IgD-negative memory B cell (primary cell): ENCODE measurements around the gene SAP25. TPM values are rescaled to one million over a fixed set of nuclear protein-coding genes. Genes with fewer than 3 reads are reported as not detected.

ENCODE experiments used
- H3K27ac Mint-ChIP-seq, 3 donors: one replicate each; pipeline ENCODE4 v1.8.0; 2020 to 2022; ENCODE audit warnings: mild to moderate bottlenecking in 3 of 3, mixed read lengths in 3 of 3, moderate library complexity in 1 of 3
- H3K27me3 Mint-ChIP-seq: one replicate; pipeline ENCODE4 v1.8.0; 2021; ENCODE audit warnings: mixed read lengths
- H3K36me3 Mint-ChIP-seq: one replicate; pipeline ENCODE4 v1.8.0; 2020; ENCODE audit warnings: mild to moderate bottlenecking, mixed read lengths
- H3K4me1 Mint-ChIP-seq, 3 donors: one replicate each; pipeline ENCODE4 v1.8.0; 2020 to 2022; ENCODE audit warnings: mixed read lengths in 3 of 3, mild to moderate bottlenecking in 1 of 3
- H3K4me3 Mint-ChIP-seq, 4 donors: one replicate each; pipeline ENCODE4 v1.8.0; 2020 to 2022; ENCODE audit warnings: mild to moderate bottlenecking in 4 of 4, mixed read lengths in 4 of 4, moderate library complexity in 3 of 4
- H3K9me3 Mint-ChIP-seq, 3 donors: one replicate each; pipeline ENCODE4 v1.8.0; 2020 to 2021; ENCODE audit warnings: mixed read lengths in 3 of 3, mild to moderate bottlenecking in 1 of 3
- polyA plus RNA-seq: library from polyadenylated mRNA; unstranded; fragments of 300-500 nt; fragmentation: Illumina TruSeq; gene quantifications from one replicate; pipeline ENCODE4 v1.2.3, GENCODE V29; 2021

SAP25 gene
- polyA plus RNA-seq, 1 donor from 2014 or later = 0.73 TPM

- H3K4me1 Mint-ChIP-seq = peaks cover 16 to 20% (median 20%) of the 10 kb centered on the region in 3 donors
- peak within 1 kb of the TSS; percentile 86 to 98 (median 96) for H3K4me3 Mint-ChIP-seq
- H3K27me3 Mint-ChIP-seq = peaks cover 4% of the 10 kb centered on the region
- no peaks in the 10 kb centered on the region for H3K36me3 Mint-ChIP-seq
- peak within 1 kb of the TSS; percentile 89 to 98 (median 98) for H3K27ac Mint-ChIP-seq
- no peaks in the 10 kb centered on the region for H3K9me3 Mint-ChIP-seq
Measured at GRCh38 chr7:100585511-100586265, 12.0 kb upstream of the SAP25 start, which contains the start of gene LRCH4. TSS of gene LRCH4 (minus strand) at chr7:100586129. CDS start at chr7:100586100, 29 bp downstream.

GRCh38 chr7:100584683-100585510 lies 11.2 kb upstream of the SAP25 start:
- no peaks in the 10 kb centered on the region for H3K36me3 Mint-ChIP-seq
- H3K27me3 Mint-ChIP-seq = no peaks in the 10 kb centered on the region
- peaks cover 16 to 20% (median 20%) of the 10 kb centered on the region in 3 donors for H3K4me1 Mint-ChIP-seq
- no peaks in the 10 kb centered on the region for H3K9me3 Mint-ChIP-seq
- H3K4me3 Mint-ChIP-seq = peak overlapping the region; percentile 86 to 98 (median 96)
- peak overlapping the region; percentile 89 to 98 (median 98) for H3K27ac Mint-ChIP-seq

GRCh38 chr7:100584054-100584682 lies 10.5 kb upstream of the SAP25 start:
- Mint-ChIP-seq H3K27me3 (no peaks in the 10 kb centered on the region), H3K4me3 (peak overlapping the region; percentile 86 to 98 (median 96)), H3K9me3 (no peaks in the 10 kb centered on the region), H3K4me1 (peaks cover 16 to 20% (median 20%) of the 10 kb centered on the region in 3 donors), H3K36me3 (peaks cover 3% of the 10 kb centered on the region), H3K27ac (peak overlapping the region; percentile 89 to 98 (median 98))

- Mint-ChIP-seq H3K36me3 (peaks cover 3% of the 10 kb centered on the region), H3K4me3 (peak overlapping the region; percentile 86 to 98 (median 96)), H3K4me1 (peaks cover 13 to 20% (median 18%) of the 10 kb centered on the region in 3 donors), H3K27me3 (no peaks in the 10 kb centered on the region), H3K27ac (peak overlapping the region; percentile 89 to 98 (median 98)), H3K9me3 (no peaks in the 10 kb centered on the region)
Measured at GRCh38 chr7:100583132-100584053, 9.7 kb upstream of the SAP25 start.

- no peaks in the 10 kb centered on the region for H3K27me3 Mint-ChIP-seq
Measured at GRCh38 chr7:100582650-100583049, 8.9 kb upstream of the SAP25 start.

GRCh38 chr7:100582041-100582579 lies 8.4 kb upstream of the SAP25 start:
- Mint-ChIP-seq H3K4me1 (peaks cover 9 to 20% (median 17%) of the 10 kb centered on the region in 3 donors), H3K27ac (peak overlapping the region; percentile 89 to 98 (median 98)), H3K27me3 (no peaks in the 10 kb centered on the region), H3K9me3 (no peaks in the 10 kb centered on the region), H3K4me3 (peak overlapping the region in 2 of 4 donors; percentile 3 to 46), H3K36me3 (peaks cover 3% of the 10 kb centered on the region)

More at GRCh38 chr7:100582650-100583049, 8.9 kb upstream of the SAP25 start:
- peaks cover 9 to 20% (median 17%) of the 10 kb centered on the region in 3 donors for H3K4me1 Mint-ChIP-seq
- peaks cover 3% of the 10 kb centered on the region for H3K36me3 Mint-ChIP-seq
- H3K27ac Mint-ChIP-seq = peak overlapping the region; percentile 89 to 98 (median 98)
- peak overlapping the region; percentile 46 to 98 (median 62) for H3K4me3 Mint-ChIP-seq
- no peaks in the 10 kb centered on the region for H3K9me3 Mint-ChIP-seq

- H3K4me3 Mint-ChIP-seq = no peak overlapping the region
- peaks cover 3% of the 10 kb centered on the region for H3K36me3 Mint-ChIP-seq
- H3K9me3 Mint-ChIP-seq = no peaks in the 10 kb centered on the region
- no peak overlapping the region for H3K27ac Mint-ChIP-seq
- no peaks in the 10 kb centered on the region for H3K27me3 Mint-ChIP-seq
- peaks cover 6 to 16% (median 15%) of the 10 kb centered on the region in 3 donors for H3K4me1 Mint-ChIP-seq
Measured at GRCh38 chr7:100580466-100581283, 7.0 kb upstream of the SAP25 start.

GRCh38 chr7:100578246-100579183 lies 4.8 kb upstream of the SAP25 start:
- peaks cover 3 to 8% (median 7%) of the 10 kb centered on the region in 3 donors for H3K4me1 Mint-ChIP-seq
- peak overlapping the region in 1 of 4 donors; percentile 48 for H3K4me3 Mint-ChIP-seq
- H3K9me3 Mint-ChIP-seq = no peaks in the 10 kb centered on the region
- no peaks in the 10 kb centered on the region for H3K27me3 Mint-ChIP-seq
- peaks cover 7% of the 10 kb centered on the region for H3K36me3 Mint-ChIP-seq
- H3K27ac Mint-ChIP-seq = no peak overlapping the region

GRCh38 chr7:100577507-100577906 lies 3.8 kb upstream of the SAP25 start:
- Mint-ChIP-seq H3K9me3 (no peaks in the 10 kb centered on the region), H3K27me3 (no peaks in the 10 kb centered on the region), H3K27ac (no peak overlapping the region), H3K4me1 (peaks cover 0 to 2% (median 0%) of the 10 kb centered on the region in 3 donors), H3K4me3 (no peak overlapping the region), H3K36me3 (peaks cover 7% of the 10 kb centered on the region)

GRCh38 chr7:100577103-100577502 lies 3.4 kb upstream of the SAP25 start:
- Mint-ChIP-seq H3K4me1 (peaks cover 0 to 2% (median under 1%) of the 10 kb centered on the region in 3 donors), H3K27me3 (no peaks in the 10 kb centered on the region), H3K4me3 (no peak overlapping the region), H3K36me3 (peaks cover 7% of the 10 kb centered on the region), H3K9me3 (no peaks in the 10 kb centered on the region), H3K27ac (no peak overlapping the region)

- peak overlapping the region in 1 of 3 donors; percentile 63 for H3K27ac Mint-ChIP-seq
- H3K27me3 Mint-ChIP-seq = no peaks in the 10 kb centered on the region
- H3K9me3 Mint-ChIP-seq = no peaks in the 10 kb centered on the region
- peaks cover 5 to 6% (median 5%) of the 10 kb centered on the region in 3 donors for H3K4me1 Mint-ChIP-seq
- no peak overlapping the region for H3K4me3 Mint-ChIP-seq
- H3K36me3 Mint-ChIP-seq = peaks cover 7% of the 10 kb centered on the region
Measured at GRCh38 chr7:100576384-100576993, 2.8 kb upstream of the SAP25 start.
